Keratinocyte (primary cell): ENCODE data around the gene CEP63. TPM values are rescaled to one million over a fixed set of nuclear protein-coding genes. Genes with fewer than 3 reads are reported as not detected.

Experiments
- DNase-seq: peaks from one replicate; pipeline ENCODE4 v3.0.0-alpha.2; 2011; ENCODE audit warnings: low read depth, missing footprints, low spot score
- FAIRE-seq: peaks from 2 replicates; lab custom pipeline; 2011; peaks lifted over from hg19 to GRCh38; lab: Jason Lieb, UNC
- H2AFZ ChIP-seq: 2 replicates; pipeline ENCODE4 v1.6.0; 2012; ENCODE audit warnings: low read length, control low read depth, inconsistent platforms; ENCODE audit not compliant: control insufficient read depth
- H3K27ac ChIP-seq: 2 replicates; pipeline ENCODE4 v1.5.1; 2011; ENCODE audit warnings: low read length; ENCODE audit not compliant: control insufficient read depth, insufficient read depth
- H3K27me3 ChIP-seq: 3 replicates; pipeline ENCODE4 v1.6.0; 2011; ENCODE audit warnings: low read length; ENCODE audit not compliant: control insufficient read depth, insufficient read depth; ENCODE audit errors: extremely low read depth
- H3K36me3 ChIP-seq, 2 experiments: 2 replicates in 1 of 2; 3 replicates in 1 of 2; pipeline ENCODE4 v1.5.1; 2011; ENCODE audit warnings: low read length in 2 of 2, mild to moderate bottlenecking in 1 of 2; ENCODE audit not compliant: control insufficient read depth in 2 of 2, insufficient read depth in 2 of 2; ENCODE audit errors: extremely low read depth in 1 of 2
- H3K4me1 ChIP-seq: 3 replicates; pipeline ENCODE4 v1.5.1; 2011; ENCODE audit warnings: low read length; ENCODE audit not compliant: control insufficient read depth, insufficient read depth; ENCODE audit errors: extremely low read depth
- H3K4me2 ChIP-seq: 3 replicates; pipeline ENCODE4 v1.6.0; 2011; ENCODE audit warnings: low read depth, low read length; ENCODE audit not compliant: control insufficient read depth, insufficient read depth; ENCODE audit errors: extremely low read depth
- H3K4me3 ChIP-seq, 3 experiments: fragments of 200-600 bp in 1 of 3; sonication (generic) in 1 of 3; 2 replicates in 2 of 3; 3 replicates in 1 of 3; pipeline ENCODE4 v1.5.1; 2011 to 2016; ENCODE audit warnings: low read length in 3 of 3, mild to moderate bottlenecking in 3 of 3, control low read depth in 2 of 3, inconsistent platforms in 1 of 3, low read depth in 1 of 3, mixed read lengths in 1 of 3, mixed run types in 1 of 3, moderate library complexity in 1 of 3; ENCODE audit not compliant: control insufficient read depth in 2 of 3, insufficient read depth in 2 of 3; ENCODE audit errors: extremely low read depth in 1 of 3
- H3K79me2 ChIP-seq: 2 replicates; pipeline ENCODE4 v1.6.0; 2012; ENCODE audit warnings: low read length; ENCODE audit not compliant: control insufficient read depth, insufficient read depth
- H3K9ac ChIP-seq: 3 replicates; pipeline ENCODE4 v1.6.0; 2011; ENCODE audit warnings: low read length; ENCODE audit not compliant: control insufficient read depth, insufficient read depth; ENCODE audit errors: extremely low read depth
- H3K9me1 ChIP-seq: 3 replicates; pipeline ENCODE4 v1.6.0; 2011; ENCODE audit warnings: low read length; ENCODE audit not compliant: control insufficient read depth, insufficient read depth; ENCODE audit errors: extremely low read depth
- H3K9me3 ChIP-seq: 2 replicates; pipeline ENCODE4 v1.5.1; 2012; ENCODE audit warnings: low read depth, low read length; ENCODE audit not compliant: control insufficient read depth
- H4K20me1 ChIP-seq: 3 replicates; pipeline ENCODE4 v1.6.0; 2011; ENCODE audit warnings: low read length; ENCODE audit not compliant: control insufficient read depth, insufficient read depth; ENCODE audit errors: extremely low read depth
- CTCF ChIP-seq, 3 experiments: IDR thresholded peaks in 1 of 3; conservative IDR thresholded peaks in 1 of 3; optimal IDR thresholded peaks in 1 of 3; 2 replicates in 2 of 3; 3 replicates in 1 of 3; pipeline versions ENCODE3 to v1.5.1; 2011; ENCODE audit warnings: low read length in 3 of 3, mild to moderate bottlenecking in 3 of 3, moderate library complexity in 2 of 3, control low read depth in 1 of 3, inconsistent platforms in 1 of 3; ENCODE audit not compliant: insufficient read depth in 2 of 3; ENCODE audit errors: extremely low read depth in 1 of 3
- EZH2 ChIP-seq: IDR thresholded peaks from one replicate; pipeline ENCODE4 v1.6.1; 2012; ENCODE audit warnings: inconsistent platforms, mild to moderate bottlenecking, low read length, moderate library complexity
- dilution Hi-C: fragments of 300-500 bp; cut with MboI; formaldehyde crosslinking; loops from one replicate; pipeline ENCODE4 v1.7.0; 2020; ENCODE audit warnings: low sequenced_read_pairs; ENCODE audit not compliant: extremely low pct_ligation_motif_present
- polyA plus RNA-seq, 5 experiments: library from polyadenylated mRNA; depleted of rRNA in 3 of 5; stranded (reverse) in 3 of 5; stranded (forward) in 1 of 5; unstranded in 1 of 5; fragments of >200 nt; gene quantifications; 1 replicate in 1 of 5; 2 replicates in 3 of 5; 3 replicates in 1 of 5; pipeline versions ENCODE4 v1.2.1 to v1.2.3, GENCODE V29; 2011 to 2012; ENCODE audit warnings: missing spikeins in 2 of 5, low read depth in 1 of 5, low replicate concordance in 1 of 5

CEP63 gene
- polyA plus RNA-seq, 1 donor (not counting 4 experiments of a cell fraction or from before 2014, with no cell fraction given): 10.1 TPM

- Histone ChIP-seq H4K20me1 (no peaks in the 10 kb centered on the region), H3K9me1 (no peaks in the 10 kb centered on the region), H3K27me3 (no peaks in the 10 kb centered on the region), H3K4me2 (no peak overlapping the region), H3K4me3 (no peak overlapping the region), H3K9me3 (no peaks in the 10 kb centered on the region), H3K4me1 (peaks cover 25% of the 10 kb centered on the region), H3K9ac (no peak overlapping the region), H3K36me3 (no peaks in the 10 kb centered on the region), H3K79me2 (no peaks in the 10 kb centered on the region), H3K27ac (no peak overlapping the region), H2AFZ (no peak overlapping the region)
- dilution Hi-C loops: no loop called here
- FAIRE-seq (no peak), DNase-seq (no peak)
- TF ChIP-seq CTCF (optimal IDR thresholded peaks at IDR 0.05 in 1 of 3, IDR thresholded peaks at IDR 0.05 in 1 of 3, conservative IDR thresholded peaks at IDR 0.05 in 1 of 3; ENCODE audit: extremely low read depth in 1 of 3, insufficient read depth in 2 of 3, low read length in 3 of 3): no peak
- no peak for TF ChIP-seq EZH2
Observed at GRCh38 chr3:134441321-134441720, 44.5 kb upstream of the CEP63 start.

- no peak overlapping the region for H3K4me2 ChIP-seq
- H3K36me3 ChIP-seq: no peaks in the 10 kb centered on the region
- dilution Hi-C loops: no loop called here
- no peaks in the 10 kb centered on the region for H3K9me3 ChIP-seq
- no peak overlapping the region for H3K9ac ChIP-seq
- H3K4me3 ChIP-seq: no peak overlapping the region
- peaks cover 30% of the 10 kb centered on the region for H3K4me1 ChIP-seq
- H3K27me3 ChIP-seq: no peaks in the 10 kb centered on the region
- TF ChIP-seq CTCF (optimal IDR thresholded peaks at IDR 0.05 in 1 of 3, IDR thresholded peaks at IDR 0.05 in 1 of 3, conservative IDR thresholded peaks at IDR 0.05 in 1 of 3; ENCODE audit: extremely low read depth in 1 of 3, insufficient read depth in 2 of 3, low read length in 3 of 3) (no peak), EZH2 (no peak)
- no peak overlapping the region for H3K27ac ChIP-seq
- FAIRE-seq (no peak), DNase-seq (no peak)
- H2AFZ ChIP-seq: no peak overlapping the region
- H4K20me1 ChIP-seq: no peaks in the 10 kb centered on the region
- no peaks in the 10 kb centered on the region for H3K9me1 ChIP-seq
- H3K79me2 ChIP-seq: no peaks in the 10 kb centered on the region
Observed at GRCh38 chr3:134441821-134442220, 44.0 kb upstream of the CEP63 start.
